Measurements from ENCODE around the gene SCAF4.

SCAF4 gene

DNA sequence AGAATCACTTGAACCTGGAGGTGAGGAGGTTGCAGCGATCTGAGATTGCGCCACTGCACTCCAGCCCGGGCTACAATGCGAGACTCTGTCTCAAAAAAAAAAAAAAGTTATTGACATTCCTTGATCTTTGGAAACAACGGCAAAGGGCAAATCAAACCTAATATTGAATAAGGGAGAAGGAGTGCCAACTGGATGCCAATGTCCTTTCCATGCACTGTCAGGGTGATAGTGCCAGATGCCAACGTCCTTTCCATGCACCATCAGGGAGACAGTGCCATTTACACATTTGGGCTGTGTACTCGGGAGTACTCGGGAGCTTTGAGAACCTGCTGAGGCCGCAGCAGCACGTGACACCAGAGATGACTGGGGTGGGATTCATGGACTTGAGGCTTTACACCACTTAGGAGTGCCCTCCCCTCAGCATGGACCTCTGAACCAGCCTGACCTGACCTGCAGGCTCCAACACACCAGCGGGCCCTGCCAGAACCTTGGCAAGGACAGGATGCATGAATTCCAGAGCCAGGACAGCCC, 106.9 kb downstream of the SCAF4 start:
- TF ChIP-seq EZH2phosphoT487 (IDR thresholded peaks at IDR 0.05; ENCODE audit: low read depth), result no peak
- TF ChIP-seq, protein P1, sequence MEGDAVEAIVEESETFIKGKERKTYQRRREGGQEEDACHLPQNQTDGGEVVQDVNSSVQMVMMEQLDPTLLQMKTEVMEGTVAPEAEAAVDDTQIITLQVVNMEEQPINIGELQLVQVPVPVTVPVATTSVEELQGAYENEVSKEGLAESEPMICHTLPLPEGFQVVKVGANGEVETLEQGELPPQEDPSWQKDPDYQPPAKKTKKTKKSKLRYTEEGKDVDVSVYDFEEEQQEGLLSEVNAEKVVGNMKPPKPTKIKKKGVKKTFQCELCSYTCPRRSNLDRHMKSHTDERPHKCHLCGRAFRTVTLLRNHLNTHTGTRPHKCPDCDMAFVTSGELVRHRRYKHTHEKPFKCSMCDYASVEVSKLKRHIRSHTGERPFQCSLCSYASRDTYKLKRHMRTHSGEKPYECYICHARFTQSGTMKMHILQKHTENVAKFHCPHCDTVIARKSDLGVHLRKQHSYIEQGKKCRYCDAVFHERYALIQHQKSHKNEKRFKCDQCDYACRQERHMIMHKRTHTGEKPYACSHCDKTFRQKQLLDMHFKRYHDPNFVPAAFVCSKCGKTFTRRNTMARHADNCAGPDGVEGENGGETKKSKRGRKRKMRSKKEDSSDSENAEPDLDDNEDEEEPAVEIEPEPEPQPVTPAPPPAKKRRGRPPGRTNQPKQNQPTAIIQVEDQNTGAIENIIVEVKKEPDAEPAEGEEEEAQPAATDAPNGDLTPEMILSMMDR (IDR thresholded peaks at IDR 0.05; ENCODE audit: low read depth, low read length), result no peak
- no peaks in the 10 kb centered on the region for H4K20me1 ChIP-seq (ENCODE audit: insufficient read depth, low read length)
- no peaks in the 10 kb centered on the region for H3K36me3 ChIP-seq (replicated peaks; ENCODE audit: low read depth, low read length)
- no peak overlapping the region for H3K4me3 ChIP-seq (ENCODE audit: low read length)
- H2AFZ ChIP-seq (ENCODE audit: low read depth, low read length), result no peak overlapping the region
- no peaks in the 10 kb centered on the region for H3K79me2 ChIP-seq (ENCODE audit: low read length)
- no peak overlapping the region for H3K27ac ChIP-seq (ENCODE audit: low read length)
- no peak overlapping the region for H3K9ac ChIP-seq (ENCODE audit: low read length)
- no peaks in the 10 kb centered on the region for H3K4me1 ChIP-seq (ENCODE audit: low read length)
- no peaks in the 10 kb centered on the region for H3K27me3 ChIP-seq (ENCODE audit: low read depth, low read length)
- H3K4me2 ChIP-seq (ENCODE audit: low read length), result no peak overlapping the region
- H3K9me3 ChIP-seq (ENCODE audit: insufficient read depth, low read length), result no peaks in the 10 kb centered on the region

DNA sequence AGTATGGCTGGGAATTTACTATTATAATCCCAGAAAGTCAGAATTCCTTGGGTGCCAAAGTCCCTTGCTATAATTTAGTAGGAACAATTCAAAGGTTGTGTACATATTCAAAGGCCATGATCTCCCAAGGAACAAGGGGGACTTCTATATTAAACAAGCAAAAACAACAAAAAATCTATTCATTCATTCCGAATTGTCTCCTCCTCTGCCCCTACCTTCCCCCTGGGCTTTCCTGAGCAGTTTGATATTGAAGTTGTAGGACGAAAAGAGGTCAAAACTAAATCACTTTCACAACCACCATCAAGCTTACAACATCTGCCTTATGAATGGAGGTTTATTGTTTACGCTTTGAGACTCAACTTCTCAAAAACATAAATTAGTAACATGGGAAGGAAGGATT, 107.7 kb downstream of the SCAF4 start:
- no peak overlapping the region for H3K27ac ChIP-seq (ENCODE audit: low read length)
- H2AFZ ChIP-seq (ENCODE audit: low read depth, low read length), result no peak overlapping the region
- no peak overlapping the region for H3K4me2 ChIP-seq (ENCODE audit: low read length)
- no peak overlapping the region for H3K9ac ChIP-seq (ENCODE audit: low read length)
- H3K36me3 ChIP-seq (replicated peaks; ENCODE audit: low read depth, low read length), result no peaks in the 10 kb centered on the region
- H4K20me1 ChIP-seq (ENCODE audit: insufficient read depth, low read length), result no peaks in the 10 kb centered on the region
- H3K79me2 ChIP-seq (ENCODE audit: low read length), result no peaks in the 10 kb centered on the region
- no peaks in the 10 kb centered on the region for H3K9me3 ChIP-seq (ENCODE audit: insufficient read depth, low read length)
- H3K4me3 ChIP-seq (ENCODE audit: low read length), result no peak overlapping the region
- no peaks in the 10 kb centered on the region for H3K4me1 ChIP-seq (ENCODE audit: low read length)
- no peaks in the 10 kb centered on the region for H3K27me3 ChIP-seq (ENCODE audit: low read depth, low read length)
- TF ChIP-seq, protein P1 (IDR thresholded peaks at IDR 0.05; ENCODE audit: low read depth, low read length), result no peak
- TF ChIP-seq EZH2phosphoT487 (IDR thresholded peaks at IDR 0.05; ENCODE audit: low read depth), result no peak

DNA sequence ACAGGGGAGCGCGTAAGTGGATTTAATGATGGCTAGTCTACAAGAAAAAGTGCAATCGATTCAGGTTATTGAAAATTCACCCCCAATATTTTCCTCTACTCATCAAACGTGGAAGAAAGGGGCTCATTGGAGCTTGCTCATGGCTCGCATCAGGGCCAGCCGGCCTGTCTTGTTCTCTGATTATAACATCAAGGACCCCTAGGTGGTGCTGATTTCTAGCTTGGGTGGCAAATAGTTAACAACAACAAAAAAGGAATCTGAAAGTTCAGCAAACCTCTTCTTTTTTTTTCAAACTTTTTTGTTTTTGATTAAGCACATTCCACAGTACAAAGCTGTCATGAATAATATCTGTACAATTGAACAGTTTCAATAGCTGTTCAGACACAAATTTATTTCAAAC, 108.3 kb downstream of the SCAF4 start:
- no peak overlapping the region for H3K4me2 ChIP-seq (ENCODE audit: low read length)
- H3K9me3 ChIP-seq (ENCODE audit: insufficient read depth, low read length), result no peaks in the 10 kb centered on the region
- no peaks in the 10 kb centered on the region for H3K4me1 ChIP-seq (ENCODE audit: low read length)
- H4K20me1 ChIP-seq (ENCODE audit: insufficient read depth, low read length), result no peaks in the 10 kb centered on the region
- H3K4me3 ChIP-seq (ENCODE audit: low read length), result no peak overlapping the region
- no peaks in the 10 kb centered on the region for H3K36me3 ChIP-seq (replicated peaks; ENCODE audit: low read depth, low read length)
- no peaks in the 10 kb centered on the region for H3K79me2 ChIP-seq (ENCODE audit: low read length)
- H2AFZ ChIP-seq (ENCODE audit: low read depth, low read length), result no peak overlapping the region
- H3K9ac ChIP-seq (ENCODE audit: low read length), result no peak overlapping the region
- H3K27ac ChIP-seq (ENCODE audit: low read length), result no peak overlapping the region
- H3K27me3 ChIP-seq (ENCODE audit: low read depth, low read length), result no peaks in the 10 kb centered on the region
- TF ChIP-seq, protein P1 (IDR thresholded peaks at IDR 0.05; ENCODE audit: low read depth, low read length), result peak; percentile 46
- no peak for TF ChIP-seq EZH2phosphoT487 (IDR thresholded peaks at IDR 0.05; ENCODE audit: low read depth)

DNA sequence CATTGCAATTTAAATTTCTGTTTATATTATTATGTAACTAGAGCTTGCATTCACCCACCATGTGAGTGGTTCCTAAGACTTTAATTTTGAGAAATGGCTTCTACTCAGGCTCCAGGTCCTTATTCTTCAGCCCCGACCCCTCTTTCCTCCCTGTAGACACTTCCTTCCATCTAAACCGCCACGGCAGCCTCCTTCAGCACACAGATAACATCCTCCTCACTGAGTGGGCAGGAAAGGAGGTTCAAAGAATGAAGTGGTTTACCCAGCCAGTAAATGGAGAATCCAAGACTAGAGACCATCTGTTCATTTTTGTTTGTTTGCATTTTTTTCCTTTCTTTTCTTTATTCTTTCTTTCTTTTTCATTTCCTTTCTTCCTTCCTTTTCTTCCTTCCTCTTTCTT, 109.5 kb downstream of the SCAF4 start:
- Histone ChIP-seq H3K9me3 (ENCODE audit: insufficient read depth, low read length) (no peaks in the 10 kb centered on the region), H3K4me3 (ENCODE audit: low read length) (no peak overlapping the region), H3K4me2 (ENCODE audit: low read length) (no peak overlapping the region), H3K9ac (ENCODE audit: low read length) (no peak overlapping the region), H3K27me3 (ENCODE audit: low read depth, low read length) (no peaks in the 10 kb centered on the region), H3K36me3 (replicated peaks; ENCODE audit: low read depth, low read length) (no peaks in the 10 kb centered on the region), H3K27ac (ENCODE audit: low read length) (no peak overlapping the region), H4K20me1 (ENCODE audit: insufficient read depth, low read length) (no peaks in the 10 kb centered on the region), H3K4me1 (ENCODE audit: low read length) (no peaks in the 10 kb centered on the region), H2AFZ (ENCODE audit: low read depth, low read length) (no peak overlapping the region), H3K79me2 (ENCODE audit: low read length) (no peaks in the 10 kb centered on the region)
- TF ChIP-seq, protein P1 (IDR thresholded peaks at IDR 0.05; ENCODE audit: low read depth, low read length), result no peak
- TF ChIP-seq EZH2phosphoT487 (IDR thresholded peaks at IDR 0.05; ENCODE audit: low read depth), result no peak

Measured in OCI-LY3 (cell line).